ENCODE data around the gene RBCK1. TPM values are rescaled to one million over a fixed set of nuclear protein-coding genes. Genes with fewer than 3 reads are reported as not detected.
A peak's percentile ranks its signal among the peaks of the same experiment; 100 is the strongest.
"Not testable (repeated sequence)": the region's sequence is repeated elsewhere in the genome, so short reads cannot be mapped to it uniquely, and the experiment has no call there.

The RBCK1 gene
- total RNA-seq, 1 donor from 2014 or later: 119 TPM

GRCh38 chr20:440636-441035 is 32.5 kb downstream of the RBCK1 start:
- Mint-ChIP-seq H3K27ac (ENCODE audit: unreplicated experiment) (no peak overlapping the region), H3K36me3 (ENCODE audit: unreplicated experiment) (peaks cover 46% of the 10 kb centered on the region), H3K4me3 (ENCODE audit: unreplicated experiment) (no peak overlapping the region), H3K9me3 (ENCODE audit: unreplicated experiment) (no peaks in the 10 kb centered on the region), H3K4me1 (ENCODE audit: unreplicated experiment) (peaks cover 19% of the 10 kb centered on the region), H3K27me3 (ENCODE audit: unreplicated experiment) (no peaks in the 10 kb centered on the region)
- no peak for DNase-seq (ENCODE audit: extremely low spot score, unreplicated experiment)
- TF ChIP-seq CTCF (IDR thresholded peaks at IDR 0.05): no peak

- peaks cover 36% of the 10 kb centered on the region for H3K36me3 Mint-ChIP-seq (ENCODE audit: unreplicated experiment)
- H3K27ac Mint-ChIP-seq (ENCODE audit: unreplicated experiment): peak overlapping the region; percentile 9
- no peak for TF ChIP-seq CTCF (IDR thresholded peaks at IDR 0.05)
- peaks cover 29% of the 10 kb centered on the region for H3K4me1 Mint-ChIP-seq (ENCODE audit: unreplicated experiment)
- H3K27me3 Mint-ChIP-seq (ENCODE audit: unreplicated experiment): no peaks in the 10 kb centered on the region
- H3K9me3 Mint-ChIP-seq (ENCODE audit: unreplicated experiment): no peaks in the 10 kb centered on the region
- no peak overlapping the region for H3K4me3 Mint-ChIP-seq (ENCODE audit: unreplicated experiment)
- no peak for DNase-seq (ENCODE audit: extremely low spot score, unreplicated experiment)
Observed at GRCh38 chr20:443223-443775, 35.2 kb downstream of the RBCK1 start.

- no peak overlapping the region for H3K4me3 Mint-ChIP-seq (ENCODE audit: unreplicated experiment)
- peak overlapping the region; percentile 91 for H3K27ac Mint-ChIP-seq (ENCODE audit: unreplicated experiment)
- TF ChIP-seq CTCF (IDR thresholded peaks at IDR 0.05): no peak
- no peaks in the 10 kb centered on the region for H3K9me3 Mint-ChIP-seq (ENCODE audit: unreplicated experiment)
- H3K36me3 Mint-ChIP-seq (ENCODE audit: unreplicated experiment): peaks cover 29% of the 10 kb centered on the region
- H3K27me3 Mint-ChIP-seq (ENCODE audit: unreplicated experiment): no peaks in the 10 kb centered on the region
- H3K4me1 Mint-ChIP-seq (ENCODE audit: unreplicated experiment): peaks cover 29% of the 10 kb centered on the region
- no peak for DNase-seq (ENCODE audit: extremely low spot score, unreplicated experiment)
Observed at GRCh38 chr20:444117-444516, 36.0 kb downstream of the RBCK1 start.

DNA sequence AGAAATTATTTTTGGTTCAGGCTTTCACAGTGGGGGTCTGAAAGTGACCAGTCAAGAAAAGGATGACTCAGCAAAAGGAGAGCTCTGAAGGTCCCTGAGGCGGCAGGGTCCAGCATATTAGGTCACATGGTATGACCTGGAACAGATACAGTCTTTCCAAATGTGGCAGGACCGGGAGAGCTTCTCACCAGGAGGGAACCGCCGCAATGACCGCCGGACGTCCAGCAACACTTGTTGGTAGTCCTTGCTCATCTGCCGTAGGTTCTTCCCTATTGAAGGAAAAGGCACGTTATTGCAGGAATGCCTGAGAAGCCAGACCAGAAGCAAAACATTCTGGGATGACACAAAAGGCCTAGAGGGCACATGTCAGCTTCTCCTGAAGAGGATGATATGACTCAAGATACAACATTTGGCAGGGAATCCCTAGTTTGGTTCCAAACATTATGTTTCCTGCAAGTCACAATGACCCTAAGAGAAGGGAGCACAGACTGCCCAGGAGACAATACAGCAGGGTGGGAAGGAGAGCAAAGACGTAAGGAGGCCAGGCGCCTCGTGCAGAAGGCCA is 36.8 kb downstream of the RBCK1 start:
- no peak for TF ChIP-seq CTCF (IDR thresholded peaks at IDR 0.05)
- H3K9me3 Mint-ChIP-seq (ENCODE audit: unreplicated experiment): no peaks in the 10 kb centered on the region
- no peak for DNase-seq (ENCODE audit: extremely low spot score, unreplicated experiment)
- peak overlapping the region; percentile 91 for H3K27ac Mint-ChIP-seq (ENCODE audit: unreplicated experiment)
- H3K36me3 Mint-ChIP-seq (ENCODE audit: unreplicated experiment): peaks cover 25% of the 10 kb centered on the region
- H3K4me1 Mint-ChIP-seq (ENCODE audit: unreplicated experiment): peaks cover 31% of the 10 kb centered on the region
- H3K27me3 Mint-ChIP-seq (ENCODE audit: unreplicated experiment): no peaks in the 10 kb centered on the region
- H3K4me3 Mint-ChIP-seq (ENCODE audit: unreplicated experiment): peak overlapping the region; percentile 40

DNA sequence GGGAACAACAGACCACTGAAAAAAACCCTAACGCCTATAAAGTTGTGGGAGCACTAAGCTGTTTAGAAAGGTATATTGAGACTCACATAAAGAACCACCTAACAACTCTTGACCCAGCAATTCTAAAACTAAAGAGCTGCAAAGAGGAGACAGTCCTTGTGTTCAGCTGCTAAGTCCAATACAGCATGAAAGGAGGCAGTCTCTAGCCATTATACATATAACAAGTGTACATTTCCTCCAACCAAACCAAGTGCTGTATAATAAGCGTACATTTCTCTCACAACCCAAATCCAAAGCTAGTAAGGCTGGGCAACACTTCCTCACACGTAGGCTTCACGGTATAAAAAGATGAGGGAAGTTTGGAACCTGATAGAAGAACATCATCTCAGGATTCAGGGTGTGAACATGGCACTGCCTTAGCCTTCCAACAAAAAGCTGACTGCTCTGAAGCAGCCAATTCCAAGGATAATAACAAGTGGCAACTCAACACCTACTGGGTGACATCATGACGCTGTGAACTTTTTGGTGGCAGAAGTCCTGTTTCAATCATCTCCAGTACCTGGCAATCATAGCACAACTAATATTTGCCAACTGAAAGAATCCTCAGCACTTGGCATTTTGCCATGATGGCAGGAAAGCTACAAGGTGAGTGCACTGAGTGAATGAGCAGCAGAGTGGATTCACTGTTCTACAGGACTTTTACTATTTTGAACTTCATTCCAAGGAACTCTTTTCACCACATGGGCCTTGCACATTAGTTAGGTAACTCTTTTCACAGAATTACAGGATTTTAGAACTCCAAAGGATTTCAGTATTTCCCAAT is 37.6 kb downstream of the RBCK1 start:
- Mint-ChIP-seq H3K4me1 (ENCODE audit: unreplicated experiment) (peaks cover 33% of the 10 kb centered on the region), H3K9me3 (ENCODE audit: unreplicated experiment) (no peaks in the 10 kb centered on the region), H3K4me3 (ENCODE audit: unreplicated experiment) (no peak overlapping the region), H3K27me3 (ENCODE audit: unreplicated experiment) (no peaks in the 10 kb centered on the region), H3K36me3 (ENCODE audit: unreplicated experiment) (peaks cover 20% of the 10 kb centered on the region), H3K27ac (ENCODE audit: unreplicated experiment) (peak overlapping the region; percentile 91)
- no peak for DNase-seq (ENCODE audit: extremely low spot score, unreplicated experiment)
- no peak for TF ChIP-seq CTCF (IDR thresholded peaks at IDR 0.05)

DNA sequence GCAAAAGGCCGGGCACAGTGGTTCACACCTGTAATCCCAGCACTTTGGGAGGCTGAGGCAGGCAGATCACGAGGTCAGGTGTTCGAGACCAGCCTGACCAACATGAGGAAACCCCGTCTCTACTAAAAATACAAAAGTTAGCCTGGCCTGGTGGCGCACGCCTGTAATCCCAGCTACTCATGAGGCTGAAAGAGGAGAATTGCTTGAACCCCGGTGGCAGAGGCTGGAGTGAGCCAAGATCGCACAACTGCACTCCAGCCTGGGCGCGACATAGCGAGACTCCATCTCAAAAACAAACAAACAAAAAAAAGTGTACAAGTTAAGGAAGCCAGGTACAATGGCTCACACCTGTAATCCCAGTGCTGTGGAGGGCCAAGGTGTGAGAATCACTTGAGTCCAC is 43.9 kb downstream of the RBCK1 start:
- H3K27ac Mint-ChIP-seq (ENCODE audit: unreplicated experiment); H3K36me3 Mint-ChIP-seq (ENCODE audit: unreplicated experiment); H3K4me3 Mint-ChIP-seq (ENCODE audit: unreplicated experiment); H3K27me3 Mint-ChIP-seq (ENCODE audit: unreplicated experiment); DNase-seq (ENCODE audit: extremely low spot score, unreplicated experiment); H3K9me3 Mint-ChIP-seq (ENCODE audit: unreplicated experiment): not testable (repeated sequence)
- peaks cover 11% of the 10 kb centered on the region for H3K4me1 Mint-ChIP-seq (ENCODE audit: unreplicated experiment)

Data from osteocyte (in vitro differentiated cells).